HG02759 (cell line): ENCODE data around the gene AGPAT4.

Experiments used
- ATAC-seq: cut with Tn5 transposase; IDR thresholded peaks from one replicate; pipeline ENCODE4 v1.9.1; 2021; ENCODE audit warnings: mild to moderate bottlenecking, moderate library complexity; ENCODE audit not compliant: unreplicated experiment

Gene AGPAT4

GRCh38 chr6:161082215-161082614 lies 191.6 kb downstream of the AGPAT4 start:
- no peak for ATAC-seq

- ATAC-seq, result no peak
These were observed 193.4 kb downstream of the AGPAT4 start for GRCh38 chr6:161080263-161080970.
